ENCODE measurements around the gene CRCP. TPM values are rescaled to one million over a fixed set of nuclear protein-coding genes. Genes with fewer than 3 reads are reported as not detected.
A peak's percentile ranks its signal among the peaks of the same experiment; 100 is the strongest.
"Not testable (repeated sequence)": the region's sequence is repeated elsewhere in the genome, so short reads cannot be mapped to it uniquely, and the experiment has no call there.

The CRCP gene
- total and polyA plus RNA-seq, 4 experiments from 2014 or later: 21.2 to 42.3 (median 34.8) TPM

DNA sequence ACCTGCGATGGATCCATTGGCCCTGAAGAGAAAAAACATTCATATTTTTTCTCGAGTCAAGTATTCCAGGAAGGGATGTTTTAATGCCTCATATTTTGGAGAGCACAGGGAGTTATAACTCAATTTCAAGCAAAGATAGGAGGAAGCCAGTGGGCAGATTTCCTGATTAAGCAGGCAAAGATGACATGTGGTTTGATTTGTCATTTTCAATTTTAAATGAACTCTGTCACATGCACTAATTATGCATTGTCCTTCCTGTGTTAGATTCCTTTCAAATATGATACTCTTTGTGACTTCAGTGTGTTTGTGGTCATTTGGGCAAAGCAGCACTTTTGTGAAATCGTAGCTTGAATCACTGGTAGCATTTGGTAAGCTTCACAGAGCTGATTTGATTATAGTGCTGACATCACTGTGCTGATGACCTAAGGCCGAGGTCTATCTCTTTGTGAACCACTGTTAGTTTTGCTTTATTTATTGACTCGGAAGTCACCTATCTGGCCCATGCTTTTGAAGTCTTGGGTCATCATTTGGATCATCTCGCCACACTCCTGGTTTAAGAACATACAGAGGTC lies 11.2 kb downstream of the CRCP start:
- Mint-ChIP-seq H3K27ac (peak overlapping the region in 5 of 7 donors; percentile 41 to 89 (median 67)), H3K4me3 (peak overlapping the region in 1 of 8 donors; percentile 64), H3K4me1 (peaks cover 28 to 52% (median 37%) of the 10 kb centered on the region in 4 donors), H3K36me3 (peaks cover 5 to 17% of the 10 kb centered on the region in 2 donors)
- H3K4me3 ChIP-seq (ENCODE audit: low read length in 2 of 2); intact Hi-C loops (cut with micrococcal nuclease); DNase-seq; POLR2A ChIA-PET (ENCODE audit: partially characterized antibody); H3K36me3 ChIP-seq (ENCODE audit: insufficient read depth, low read length); H3K27ac ChIP-seq (ENCODE audit: low read depth, low read length); H3K9me3 Mint-ChIP-seq; H3K9me3 ChIP-seq (ENCODE audit: control insufficient read depth in 1 of 2, low read length in 2 of 2); H3K27me3 ChIP-seq (ENCODE audit: insufficient read depth, low read length); H3K27me3 Mint-ChIP-seq: not testable (repeated sequence)
- peaks cover 26% of the 10 kb centered on the region for H3K4me1 ChIP-seq (ENCODE audit: insufficient read depth, low read length)
- CTCF ChIA-PET (ENCODE audit: partially characterized antibody): interaction anchor here (1.4 kb wide), 1 partner anchor 11 kb away, joined by 9 read pairs; the partner anchor contains the start of gene CRCP

- H3K27me3 Mint-ChIP-seq; H3K9me3 ChIP-seq (ENCODE audit: control insufficient read depth in 1 of 2, low read length in 2 of 2); H3K27me3 ChIP-seq (ENCODE audit: insufficient read depth, low read length); POLR2A ChIA-PET (ENCODE audit: partially characterized antibody); intact Hi-C loops (cut with micrococcal nuclease); H3K9me3 Mint-ChIP-seq; H3K36me3 ChIP-seq (ENCODE audit: insufficient read depth, low read length); H3K4me3 Mint-ChIP-seq; DNase-seq; H3K4me3 ChIP-seq (ENCODE audit: low read length in 2 of 2); H3K27ac ChIP-seq (ENCODE audit: low read depth, low read length): not testable (repeated sequence)
- Mint-ChIP-seq H3K4me1 (peaks cover 28 to 47% (median 37%) of the 10 kb centered on the region in 4 donors), H3K27ac (peak overlapping the region in 2 of 7 donors; percentile 41 to 73), H3K36me3 (peaks cover 12 to 25% of the 10 kb centered on the region in 2 donors)
- CTCF ChIA-PET (ENCODE audit: partially characterized antibody): interaction anchor here (1.1 kb wide), 1 partner anchor 11 kb away, joined by 6 read pairs; no protein-coding TSS in a partner anchor
- H3K4me1 ChIP-seq (ENCODE audit: insufficient read depth, low read length): peaks cover 23% of the 10 kb centered on the region
Measured at GRCh38 chr7:66127172-66127571, 12.5 kb downstream of the CRCP start.

DNA sequence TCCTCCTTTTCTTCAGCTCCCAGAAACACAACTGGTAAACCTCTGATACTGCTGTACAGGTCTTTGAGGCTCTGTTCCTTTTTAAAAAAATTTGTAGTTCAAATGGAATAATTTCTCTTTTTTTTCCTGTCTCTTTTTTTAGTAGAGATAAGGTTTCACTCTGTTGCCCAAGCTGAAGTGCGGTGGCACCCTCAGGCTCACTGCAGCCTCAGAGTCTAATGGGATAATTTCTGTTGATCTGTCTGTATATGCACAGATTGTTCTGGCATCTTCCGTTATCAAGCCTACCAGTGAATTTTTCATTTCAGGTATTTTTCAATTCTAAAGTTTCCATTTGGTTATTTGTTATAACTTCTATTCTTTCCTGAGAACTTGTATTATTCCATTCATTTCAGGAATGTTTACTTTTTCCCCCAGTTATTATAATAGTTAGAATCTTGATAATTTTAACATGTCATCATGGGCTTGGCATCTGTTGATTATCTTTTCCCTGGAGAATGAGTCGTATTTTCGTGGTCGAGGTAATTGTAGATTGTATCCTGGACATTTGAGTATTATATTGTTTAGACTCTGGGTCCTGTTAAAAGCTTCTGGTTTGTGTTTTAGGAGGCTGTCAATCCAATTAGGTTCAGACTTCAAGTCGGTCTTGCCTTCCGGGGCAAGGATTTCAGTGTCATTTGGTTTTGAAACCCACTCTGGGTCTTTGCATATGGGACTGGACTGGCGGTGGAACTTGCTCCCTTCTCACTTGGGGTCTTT lies 24.5 kb downstream of the CRCP start:
- ChIA-PET POLR2A (ENCODE audit: partially characterized antibody) (no interaction called here), CTCF (ENCODE audit: partially characterized antibody) (interaction anchor here (0.7 kb wide), 1 partner anchor 12 kb away, joined by 6 read pairs; no protein-coding TSS in a partner anchor)
- no peak overlapping the region for H3K4me3 Mint-ChIP-seq

GRCh38 chr7:66140924-66141323 lies 26.3 kb downstream of the CRCP start:
- ChIA-PET POLR2A (ENCODE audit: partially characterized antibody) (no interaction called here), CTCF (ENCODE audit: partially characterized antibody) (no interaction called here)
- Mint-ChIP-seq H3K9me3 (no peaks in the 10 kb centered on the region), H3K27ac (peak overlapping the region in 1 of 7 donors; percentile 63), H3K4me3 (no peak overlapping the region), H3K36me3 (peaks cover 69 to 79% of the 10 kb centered on the region in 2 donors), H3K4me1 (peaks cover 3 to 15% (median 11%) of the 10 kb centered on the region in 4 donors), H3K27me3 (no peaks in the 10 kb centered on the region)
- no peak for DNase-seq
- no peaks in the 10 kb centered on the region for H3K9me3 ChIP-seq (ENCODE audit: control insufficient read depth in 1 of 2, low read length in 2 of 2)
- H3K4me3 ChIP-seq (ENCODE audit: low read length in 2 of 2): no peak overlapping the region
- peaks cover 47% of the 10 kb centered on the region for H3K36me3 ChIP-seq (ENCODE audit: insufficient read depth, low read length)
- H3K27me3 ChIP-seq (ENCODE audit: insufficient read depth, low read length): no peaks in the 10 kb centered on the region
- intact Hi-C loops (cut with micrococcal nuclease): no loop called here
- H3K27ac ChIP-seq (ENCODE audit: low read depth, low read length): no peak overlapping the region
- no peaks in the 10 kb centered on the region for H3K4me1 ChIP-seq (ENCODE audit: insufficient read depth, low read length)

More for the DNA sequence above, 24.5 kb downstream of the CRCP start:
- Histone ChIP-seq H3K27ac (ENCODE audit: low read depth, low read length) (no peak overlapping the region), H3K27me3 (ENCODE audit: insufficient read depth, low read length) (no peaks in the 10 kb centered on the region), H3K4me3 (ENCODE audit: low read length in 2 of 2) (no peak overlapping the region), H3K9me3 (ENCODE audit: control insufficient read depth in 1 of 2, low read length in 2 of 2) (no peaks in the 10 kb centered on the region), H3K36me3 (ENCODE audit: insufficient read depth, low read length) (peaks cover 41% of the 10 kb centered on the region), H3K4me1 (ENCODE audit: insufficient read depth, low read length) (no peaks in the 10 kb centered on the region)
- Mint-ChIP-seq H3K27ac (no peak overlapping the region), H3K9me3 (no peaks in the 10 kb centered on the region), H3K27me3 (no peaks in the 10 kb centered on the region), H3K4me1 (peaks cover 4 to 13% (median 8%) of the 10 kb centered on the region in 4 donors), H3K36me3 (peaks cover 67 to 76% of the 10 kb centered on the region in 2 donors)
- intact Hi-C loops (cut with micrococcal nuclease): no loop called here
- DNase-seq: no peak

DNA sequence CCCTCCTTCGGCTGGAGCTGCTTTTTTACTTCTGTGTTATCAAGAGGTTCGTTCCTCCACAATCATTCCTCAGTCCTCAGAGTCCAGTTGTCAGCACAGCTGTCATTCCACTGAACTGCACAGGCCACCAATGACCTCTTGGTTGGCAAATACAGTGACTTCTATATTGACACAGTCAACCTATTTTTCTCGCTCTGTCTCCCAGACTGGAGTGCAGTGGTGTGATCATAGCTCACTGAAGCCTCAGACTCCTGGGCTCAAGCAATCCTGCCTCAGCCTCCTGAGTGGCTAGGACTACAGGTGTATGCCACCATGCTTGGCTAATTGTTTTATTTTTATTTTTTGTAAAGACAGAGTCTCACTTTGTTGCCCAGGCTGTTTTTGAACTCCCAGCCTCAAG lies 27.7 kb downstream of the CRCP start:
- CTCF ChIA-PET (ENCODE audit: partially characterized antibody): no interaction called here
- POLR2A ChIA-PET (ENCODE audit: partially characterized antibody): no interaction called here
- no peaks in the 10 kb centered on the region for H3K9me3 Mint-ChIP-seq
- Histone ChIP-seq H3K27ac (ENCODE audit: low read depth, low read length) (no peak overlapping the region), H3K4me1 (ENCODE audit: insufficient read depth, low read length) (peaks cover under 1% of the 10 kb centered on the region), H3K9me3 (ENCODE audit: control insufficient read depth in 1 of 2, low read length in 2 of 2) (no peaks in the 10 kb centered on the region), H3K36me3 (ENCODE audit: insufficient read depth, low read length) (peaks cover 54% of the 10 kb centered on the region), H3K27me3 (ENCODE audit: insufficient read depth, low read length) (no peaks in the 10 kb centered on the region), H3K4me3 (ENCODE audit: low read length in 2 of 2) (no peak overlapping the region)
- intact Hi-C loops (cut with micrococcal nuclease): no loop called here
- no peak overlapping the region for H3K4me3 Mint-ChIP-seq
- no peaks in the 10 kb centered on the region for H3K27me3 Mint-ChIP-seq
- H3K4me1 Mint-ChIP-seq: peaks cover 5 to 21% (median 16%) of the 10 kb centered on the region in 4 donors
- H3K27ac Mint-ChIP-seq: peak overlapping the region in 2 of 7 donors; percentile 66 to 67
- H3K36me3 Mint-ChIP-seq: peaks cover 74 to 79% of the 10 kb centered on the region in 2 donors
- DNase-seq: no peak

DNA sequence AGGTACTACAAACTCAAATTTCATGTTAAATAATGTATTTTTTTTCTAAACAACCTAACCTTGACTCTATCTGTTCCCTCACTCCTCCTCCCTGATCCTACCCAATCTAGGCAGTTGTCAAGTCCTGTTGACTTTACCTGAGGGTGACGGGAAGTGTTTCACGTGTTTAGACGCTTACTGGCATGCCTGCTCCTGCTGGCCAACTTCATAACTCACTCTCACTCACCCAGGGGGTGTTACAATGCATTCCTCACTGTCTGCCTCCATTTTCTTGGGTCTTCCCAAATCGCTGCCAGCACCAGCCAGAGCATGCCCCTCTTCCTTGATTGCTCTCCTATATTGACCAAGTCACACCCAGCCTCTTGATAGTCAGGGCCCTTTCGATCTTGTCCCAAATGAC lies 28.3 kb downstream of the CRCP start:
- H3K27ac Mint-ChIP-seq: peak overlapping the region in 2 of 7 donors; percentile 12 to 54
- no peaks in the 10 kb centered on the region for H3K27me3 Mint-ChIP-seq
- intact Hi-C loops (cut with micrococcal nuclease): no loop called here
- no peaks in the 10 kb centered on the region for H3K27me3 ChIP-seq (ENCODE audit: insufficient read depth, low read length)
- H3K27ac ChIP-seq (ENCODE audit: low read depth, low read length): no peak overlapping the region
- H3K4me3 ChIP-seq (ENCODE audit: low read length in 2 of 2): no peak overlapping the region
- no peak overlapping the region for H3K4me3 Mint-ChIP-seq
- H3K9me3 ChIP-seq (ENCODE audit: control insufficient read depth in 1 of 2, low read length in 2 of 2): no peaks in the 10 kb centered on the region
- no peak for DNase-seq
- H3K4me1 Mint-ChIP-seq: peaks cover 3 to 22% (median 18%) of the 10 kb centered on the region in 4 donors
- no peaks in the 10 kb centered on the region for H3K9me3 Mint-ChIP-seq
- H3K4me1 ChIP-seq (ENCODE audit: insufficient read depth, low read length): peaks cover 7% of the 10 kb centered on the region
- POLR2A ChIA-PET (ENCODE audit: partially characterized antibody): no interaction called here
- H3K36me3 ChIP-seq (ENCODE audit: insufficient read depth, low read length): peaks cover 54% of the 10 kb centered on the region
- CTCF ChIA-PET (ENCODE audit: partially characterized antibody): no interaction called here
- peaks cover 69 to 72% of the 10 kb centered on the region in 2 donors for H3K36me3 Mint-ChIP-seq

- Mint-ChIP-seq H3K27ac (peak overlapping the region in 3 of 7 donors; percentile 51 to 70 (median 68)), H3K9me3 (no peaks in the 10 kb centered on the region), H3K4me3 (no peak overlapping the region), H3K36me3 (peaks cover 69 to 75% of the 10 kb centered on the region in 2 donors), H3K4me1 (peaks cover 7 to 31% (median 26%) of the 10 kb centered on the region in 4 donors), H3K27me3 (no peaks in the 10 kb centered on the region)
- H3K27me3 ChIP-seq (ENCODE audit: insufficient read depth, low read length): no peaks in the 10 kb centered on the region
- no peak overlapping the region for H3K27ac ChIP-seq (ENCODE audit: low read depth, low read length)
- POLR2A ChIA-PET (ENCODE audit: partially characterized antibody): no interaction called here
- CTCF ChIA-PET (ENCODE audit: partially characterized antibody): interaction anchor here (1.1 kb wide), 1 partner anchor 113 kb away, joined by 3 read pairs; no protein-coding TSS in a partner anchor
- no peaks in the 10 kb centered on the region for H3K9me3 ChIP-seq (ENCODE audit: control insufficient read depth in 1 of 2, low read length in 2 of 2)
- DNase-seq: no peak
- H3K4me3 ChIP-seq (ENCODE audit: low read length in 2 of 2): no peak overlapping the region
- intact Hi-C loops (cut with micrococcal nuclease): no loop called here
- H3K36me3 ChIP-seq (ENCODE audit: insufficient read depth, low read length): peaks cover 54% of the 10 kb centered on the region
- peaks cover 15% of the 10 kb centered on the region for H3K4me1 ChIP-seq (ENCODE audit: insufficient read depth, low read length)
Measured at GRCh38 chr7:66143876-66144332, 29.3 kb downstream of the CRCP start.
